Erythroblast (primary cell): ENCODE measurements around the gene MRPL34.

Experiments used
- GATA1 ChIP-seq: IDR thresholded peaks from 2 replicates; pipeline ENCODE4 v1.6.1; 2011; ENCODE audit warnings: low read depth, mild to moderate bottlenecking, control low read depth, low read length, moderate library complexity
- POLR2A ChIP-seq: IDR thresholded peaks from 2 replicates; pipeline ENCODE4 v1.6.1; 2011; ENCODE audit warnings: mild to moderate bottlenecking, low read length

DNA sequence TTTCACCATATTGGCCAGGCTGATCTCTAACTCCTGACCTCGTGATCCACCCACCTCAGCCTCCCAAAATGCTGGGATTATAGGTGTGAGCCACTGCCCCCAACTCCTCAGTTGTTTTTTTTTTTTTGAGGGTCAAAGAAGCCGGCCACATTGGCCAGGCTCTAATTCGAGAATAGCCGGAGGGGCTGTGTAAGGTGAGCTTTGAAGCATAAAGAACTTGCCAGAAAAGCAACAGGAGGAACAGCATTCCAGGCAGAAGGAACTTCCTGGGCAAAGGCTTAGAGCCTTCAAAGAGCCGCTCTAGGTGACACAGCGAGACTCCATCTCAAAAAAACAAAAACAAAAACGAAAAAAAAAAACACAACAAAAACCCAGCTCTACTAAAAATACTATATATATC, 39.6 kb upstream of the MRPL34 start:
- TF ChIP-seq POLR2A (no peak), GATA1 (no peak)
